ENCODE data around the gene EMC6. TPM values are rescaled to one million over a fixed set of nuclear protein-coding genes. Genes with fewer than 3 reads are reported as not detected.

Gene EMC6
- polyA plus RNA-seq, 1 donor (not counting 4 experiments of a cell fraction or from before 2014, with no cell fraction given) = 35.4 TPM

DNA sequence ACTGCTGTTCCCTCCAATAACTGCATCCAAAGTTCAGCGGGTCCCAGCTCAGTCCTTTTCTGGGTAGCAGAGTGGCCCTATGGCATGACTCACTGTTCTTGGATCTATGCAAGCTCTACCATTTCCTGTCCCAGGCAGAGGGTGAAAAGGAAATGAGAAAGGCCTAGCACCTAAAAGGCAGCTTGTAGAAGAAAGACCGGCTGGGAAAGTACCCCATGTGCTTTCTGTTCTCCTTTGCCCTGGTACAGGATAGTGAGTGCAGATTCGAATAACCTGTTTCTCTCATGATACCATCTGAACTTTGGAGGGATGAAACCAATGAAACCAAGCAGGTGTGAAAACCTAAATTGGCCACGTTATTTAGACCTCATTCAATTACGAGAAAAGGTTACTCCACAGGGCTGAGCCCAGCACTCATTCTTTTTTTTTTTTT lies 42.4 kb downstream of the EMC6 start:
- H2AFZ ChIP-seq (ENCODE audit: control insufficient read depth, low read length) = no peak overlapping the region
- no peaks in the 10 kb centered on the region for H3K79me2 ChIP-seq (ENCODE audit: control insufficient read depth, insufficient read depth, low read length)
- peaks cover 0 to 11% of the 10 kb centered on the region in 2 experiments for H3K36me3 ChIP-seq (ENCODE audit: control insufficient read depth in 2 of 2, extremely low read depth in 1 of 2, insufficient read depth in 2 of 2, low read length in 2 of 2)
- TF ChIP-seq, protein P1, sequence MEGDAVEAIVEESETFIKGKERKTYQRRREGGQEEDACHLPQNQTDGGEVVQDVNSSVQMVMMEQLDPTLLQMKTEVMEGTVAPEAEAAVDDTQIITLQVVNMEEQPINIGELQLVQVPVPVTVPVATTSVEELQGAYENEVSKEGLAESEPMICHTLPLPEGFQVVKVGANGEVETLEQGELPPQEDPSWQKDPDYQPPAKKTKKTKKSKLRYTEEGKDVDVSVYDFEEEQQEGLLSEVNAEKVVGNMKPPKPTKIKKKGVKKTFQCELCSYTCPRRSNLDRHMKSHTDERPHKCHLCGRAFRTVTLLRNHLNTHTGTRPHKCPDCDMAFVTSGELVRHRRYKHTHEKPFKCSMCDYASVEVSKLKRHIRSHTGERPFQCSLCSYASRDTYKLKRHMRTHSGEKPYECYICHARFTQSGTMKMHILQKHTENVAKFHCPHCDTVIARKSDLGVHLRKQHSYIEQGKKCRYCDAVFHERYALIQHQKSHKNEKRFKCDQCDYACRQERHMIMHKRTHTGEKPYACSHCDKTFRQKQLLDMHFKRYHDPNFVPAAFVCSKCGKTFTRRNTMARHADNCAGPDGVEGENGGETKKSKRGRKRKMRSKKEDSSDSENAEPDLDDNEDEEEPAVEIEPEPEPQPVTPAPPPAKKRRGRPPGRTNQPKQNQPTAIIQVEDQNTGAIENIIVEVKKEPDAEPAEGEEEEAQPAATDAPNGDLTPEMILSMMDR (optimal IDR thresholded peaks at IDR 0.05 in 1 of 3, IDR thresholded peaks at IDR 0.05 in 1 of 3, conservative IDR thresholded peaks at IDR 0.05 in 1 of 3; ENCODE audit: extremely low read depth in 1 of 3, insufficient read depth in 2 of 3, low read length in 3 of 3) = no peak
- TF ChIP-seq EZH2 (IDR thresholded peaks at IDR 0.05; ENCODE audit: low read length) = no peak
- no peaks in the 10 kb centered on the region for H3K27me3 ChIP-seq (ENCODE audit: control insufficient read depth, extremely low read depth, insufficient read depth, low read length)
- dilution Hi-C loops (cut with MboI; ENCODE audit: extremely low pct_ligation_motif_present, low sequenced_read_pairs) = no loop called here
- no peak overlapping the region for H3K4me2 ChIP-seq (ENCODE audit: control insufficient read depth, extremely low read depth, insufficient read depth, low read depth, low read length)
- no peak overlapping the region for H3K27ac ChIP-seq (ENCODE audit: control insufficient read depth, insufficient read depth, low read length)
- peaks cover 2% of the 10 kb centered on the region for H3K4me1 ChIP-seq (ENCODE audit: control insufficient read depth, extremely low read depth, insufficient read depth, low read length)
- no peak overlapping the region for H3K9ac ChIP-seq (ENCODE audit: control insufficient read depth, extremely low read depth, insufficient read depth, low read length)
- no peaks in the 10 kb centered on the region for H4K20me1 ChIP-seq (ENCODE audit: control insufficient read depth, extremely low read depth, insufficient read depth, low read length)
- H3K9me3 ChIP-seq (ENCODE audit: control insufficient read depth, low read depth, low read length) = no peaks in the 10 kb centered on the region
- H3K9me1 ChIP-seq (ENCODE audit: control insufficient read depth, extremely low read depth, insufficient read depth, low read length) = no peaks in the 10 kb centered on the region
- H3K4me3 ChIP-seq (ENCODE audit: control insufficient read depth in 2 of 3, extremely low read depth in 1 of 3, insufficient read depth in 2 of 3, low read depth in 1 of 3, low read length in 3 of 3) = no peak overlapping the region
- DNase-seq (ENCODE audit: low read depth, low spot score) (no peak), FAIRE-seq (no peak)

DNA sequence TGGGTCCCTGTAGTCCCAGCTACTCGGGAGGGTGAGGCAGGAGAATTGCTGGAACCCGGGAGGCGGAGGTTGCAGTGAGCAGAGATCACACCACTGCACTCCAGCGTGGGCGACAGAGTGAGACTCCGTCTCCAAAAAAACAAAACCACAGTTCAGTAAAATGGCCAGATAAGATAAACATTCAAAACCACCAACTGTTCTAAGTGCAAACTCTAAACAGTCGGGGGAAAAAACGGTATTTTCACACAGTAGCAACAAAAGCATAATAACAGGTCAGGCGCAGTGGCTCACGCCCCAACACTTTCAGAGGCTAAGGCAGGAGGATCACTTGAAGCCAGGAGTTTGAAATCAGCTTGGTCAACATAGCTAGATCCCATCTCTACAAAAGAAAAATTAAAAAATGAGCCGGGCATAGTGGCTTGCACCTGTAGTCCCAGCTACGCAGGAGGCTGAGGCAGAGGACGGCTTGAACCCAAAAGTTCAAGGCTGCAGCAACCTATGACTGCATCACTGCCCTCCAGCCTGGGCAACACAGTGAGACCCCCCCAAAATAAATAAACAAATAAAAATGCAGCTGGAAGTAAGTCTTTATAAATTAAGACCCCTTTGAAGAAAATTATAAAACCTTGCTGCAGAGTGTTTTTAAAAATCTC lies 44.3 kb downstream of the EMC6 start:
- no peaks in the 10 kb centered on the region for H4K20me1 ChIP-seq (ENCODE audit: control insufficient read depth, extremely low read depth, insufficient read depth, low read length)
- dilution Hi-C loops (cut with MboI; ENCODE audit: extremely low pct_ligation_motif_present, low sequenced_read_pairs) = no loop called here
- no peak overlapping the region for H3K9ac ChIP-seq (ENCODE audit: control insufficient read depth, extremely low read depth, insufficient read depth, low read length)
- peaks cover 2% of the 10 kb centered on the region for H3K4me1 ChIP-seq (ENCODE audit: control insufficient read depth, extremely low read depth, insufficient read depth, low read length)
- TF ChIP-seq, protein P1 (optimal IDR thresholded peaks at IDR 0.05 in 1 of 3, IDR thresholded peaks at IDR 0.05 in 1 of 3, conservative IDR thresholded peaks at IDR 0.05 in 1 of 3; ENCODE audit: extremely low read depth in 1 of 3, insufficient read depth in 2 of 3, low read length in 3 of 3) = no peak
- peaks cover 9 to 23% of the 10 kb centered on the region in 2 experiments for H3K36me3 ChIP-seq (ENCODE audit: control insufficient read depth in 2 of 2, extremely low read depth in 1 of 2, insufficient read depth in 2 of 2, low read length in 2 of 2)
- H3K4me3 ChIP-seq (ENCODE audit: control insufficient read depth in 2 of 3, extremely low read depth in 1 of 3, insufficient read depth in 2 of 3, low read depth in 1 of 3, low read length in 3 of 3) = no peak overlapping the region
- no peaks in the 10 kb centered on the region for H3K79me2 ChIP-seq (ENCODE audit: control insufficient read depth, insufficient read depth, low read length)
- no peak overlapping the region for H3K4me2 ChIP-seq (ENCODE audit: control insufficient read depth, extremely low read depth, insufficient read depth, low read depth, low read length)
- no peaks in the 10 kb centered on the region for H3K27me3 ChIP-seq (ENCODE audit: control insufficient read depth, extremely low read depth, insufficient read depth, low read length)
- H3K9me1 ChIP-seq (ENCODE audit: control insufficient read depth, extremely low read depth, insufficient read depth, low read length) = no peaks in the 10 kb centered on the region
- FAIRE-seq = no peak
- H3K27ac ChIP-seq (ENCODE audit: control insufficient read depth, insufficient read depth, low read length) = no peak overlapping the region
- no peak for DNase-seq (ENCODE audit: low read depth, low spot score)
- H2AFZ ChIP-seq (ENCODE audit: control insufficient read depth, low read length) = no peak overlapping the region
- no peaks in the 10 kb centered on the region for H3K9me3 ChIP-seq (ENCODE audit: control insufficient read depth, low read depth, low read length)

Measured in keratinocyte (primary cell).